HCT116 (cell line): ENCODE results near the gene TIMP1. TPM values are rescaled to one million over a fixed set of nuclear protein-coding genes. Genes with fewer than 3 reads are reported as not detected.

Source experiments
- ATAC-seq: fragments of 200-7000 bp; cut with Tn5 transposase; 2 replicates; pipeline ENCODE4 v1.9.1; 2020; ENCODE audit warnings: mild to moderate bottlenecking, moderate library complexity
- BruUV-seq: library from RNA; stranded (reverse); fragments of 400-500 nt; replicated peaks from 2 replicates; lab custom pipeline; 2021; lab: Mats Ljungman, UMichigan
- CTCF ChIA-PET: fragments of 300-600 bp; sonication (Branson Sonifier 250); formaldehyde crosslinking; loops from one replicate; lab custom pipeline; 2021; ENCODE audit warnings: antibody characterized with exemption; lab: Charles Lee
- POLR2A ChIA-PET: fragments of 300-600, 350-600 bp; sonication (Branson Sonifier 250); formaldehyde crosslinking; loops from one replicate; lab custom pipeline; 2021; ENCODE audit warnings: antibody characterized with exemption; lab: Charles Lee
- RAD21 ChIA-PET, 2 experiments: fragments of 300-600 bp; sonication (Branson Sonifier 250); formaldehyde crosslinking; loops; one replicate each; lab custom pipeline; 2023; ENCODE audit warnings: low total read pairs in 2 of 2; ENCODE audit not compliant: uncharacterized antibody in 2 of 2, unreplicated experiment in 2 of 2, low non-redundant PET in 1 of 2; lab: Charles Lee
- DNase-seq: peaks from one replicate; pipeline ENCODE4 v3.0.0-alpha.2; 2010; ENCODE audit warnings: low read depth, low spot score
- H2AFZ ChIP-seq: fragments of 200-600 bp; shearing (Covaris generic), sonication (generic); 2 replicates; pipeline ENCODE4 v1.6.1; 2017; ENCODE audit warnings: low read depth, mixed run types, mixed read lengths, antibody characterized with exemption, low read length; ENCODE audit not compliant: poor library complexity, severe bottlenecking
- H3K27ac ChIP-seq: 2 replicates; pipeline ENCODE4 v1.5.1; 2012; ENCODE audit warnings: low read depth, low read length
- H3K27me3 ChIP-seq: fragments of 200-600 bp; sonication (generic); 2 replicates; pipeline ENCODE4 v1.6.1; 2016; ENCODE audit warnings: mixed run types, low read length, mixed read lengths; ENCODE audit not compliant: insufficient read depth
- H3K36me3 ChIP-seq, 2 experiments: fragments of 200-500 bp in 1 of 2; fragments of 200-600 bp in 1 of 2; sonication (Bioruptor generic) in 1 of 2; sonication (generic) in 1 of 2; 2 replicates each; pipeline versions ENCODE4 v1.5.1 to v1.6.1; 2014 to 2016; ENCODE audit warnings: low read length in 2 of 2, inconsistent platforms in 1 of 2, mixed read lengths in 1 of 2, mixed run types in 1 of 2; ENCODE audit not compliant: insufficient read depth in 2 of 2, control insufficient read depth in 1 of 2
- H3K4me1 ChIP-seq, 2 experiments: fragments of 200-600 bp in 1 of 2; sonication (generic) in 1 of 2; 2 replicates each; pipeline versions ENCODE4 v1.5.1 to v1.6.1; 2012 to 2017; ENCODE audit warnings: low read length in 2 of 2, inconsistent platforms in 1 of 2, mild to moderate bottlenecking in 1 of 2, mixed read lengths in 1 of 2, mixed run types in 1 of 2, moderate library complexity in 1 of 2; ENCODE audit not compliant: insufficient read depth in 2 of 2, control insufficient read depth in 1 of 2
- H3K4me2 ChIP-seq: fragments of 200-600 bp; sonication (generic); 2 replicates; pipeline ENCODE4 v1.6.1; 2017; ENCODE audit warnings: mixed run types, low read length, mixed read lengths
- H3K4me3 ChIP-seq, 2 experiments: fragments of 200-600 bp in 1 of 2; sonication (generic) in 1 of 2; replicated peaks in 1 of 2; 2 replicates each; pipeline ENCODE4 v1.5.1; 2011 to 2016; ENCODE audit warnings: low read length in 2 of 2, control low read depth in 1 of 2, low read depth in 1 of 2, mild to moderate bottlenecking in 1 of 2, mixed read lengths in 1 of 2, mixed run types in 1 of 2
- H3K79me2 ChIP-seq: fragments of 200-600 bp; sonication (generic); 2 replicates; pipeline ENCODE4 v1.6.1; 2017; ENCODE audit warnings: mild to moderate bottlenecking, mixed run types, low read length, moderate library complexity, mixed read lengths; ENCODE audit not compliant: insufficient read depth
- H3K9ac ChIP-seq: fragments of 200-600 bp; sonication (generic); 2 replicates; pipeline ENCODE4 v1.6.1; 2016; ENCODE audit warnings: low read length, mixed read lengths
- H3K9me2 ChIP-seq: fragments of 200-600 bp; sonication (generic), shearing (Covaris generic); 2 replicates; pipeline ENCODE4 v1.6.1; 2017; ENCODE audit warnings: mixed run types, mild to moderate bottlenecking, moderate library complexity; ENCODE audit not compliant: insufficient read depth
- H3K9me3 ChIP-seq, 2 experiments: fragments of 200-500 bp in 1 of 2; fragments of 200-600 bp in 1 of 2; sonication (Bioruptor generic) in 1 of 2; sonication (generic) in 1 of 2; 2 replicates each; pipeline ENCODE4 v1.6.1; 2014 to 2017; ENCODE audit warnings: low read length in 2 of 2, mixed read lengths in 2 of 2, inconsistent platforms in 1 of 2, low read depth in 1 of 2, mild to moderate bottlenecking in 1 of 2, mixed run types in 1 of 2, moderate library complexity in 1 of 2; ENCODE audit not compliant: control insufficient read depth in 1 of 2, insufficient read depth in 1 of 2
- H4K20me1 ChIP-seq: fragments of 200-600 bp; sonication (generic), shearing (Covaris generic); 2 replicates; pipeline ENCODE4 v1.6.1; 2017; ENCODE audit warnings: mixed run types, mild to moderate bottlenecking, moderate library complexity; ENCODE audit not compliant: insufficient read depth
- CBX3 ChIP-seq: IDR thresholded peaks from 2 replicates; pipeline ENCODE4 v1.6.1; 2012; ENCODE audit warnings: low read depth
- EGR1 ChIP-seq: IDR thresholded peaks from 2 replicates; pipeline ENCODE4 v1.6.1; 2012; ENCODE audit warnings: low read depth
- EZH2phosphoT487 ChIP-seq: fragments of 200-600 bp; IDR thresholded peaks from 2 replicates; pipeline ENCODE4 v1.6.1; 2018; ENCODE audit warnings: antibody characterized with exemption, borderline replicate concordance
- FOSL1 ChIP-seq: IDR thresholded peaks from 2 replicates; pipeline ENCODE4 v1.6.1; 2012; ENCODE audit warnings: low read depth
- JUND ChIP-seq: IDR thresholded peaks from 2 replicates; pipeline ENCODE4 v1.6.1; 2012
- REST ChIP-seq: IDR thresholded peaks from 2 replicates; pipeline ENCODE4 v1.6.1; 2012; ENCODE audit warnings: low read depth
- SIN3A ChIP-seq: IDR thresholded peaks from 2 replicates; pipeline ENCODE4 v1.6.1; 2012; ENCODE audit warnings: low read depth
- SRF ChIP-seq: IDR thresholded peaks from 2 replicates; pipeline ENCODE4 v1.6.1; 2012; ENCODE audit warnings: low read depth
- intact Hi-C: fragments of 100-400 bp; cut with micrococcal nuclease; formaldehyde crosslinking; loops from 2 replicates; pipeline ENCODE4 v1.10.0; 2022
- microRNA-seq: library from miRNA; unstranded; fragments of <30 nt; microRNA quantifications from one replicate; pipeline ENCODE4, GENCODE V29; 2016; ENCODE audit warnings: borderline number of aligned reads
- total RNA-seq: library from RNA; stranded (reverse); gene quantifications from one replicate; pipeline ENCODE4 v1.2.1, GENCODE V29; 2021; ENCODE audit not compliant: unreplicated experiment
- TF ChIP-seq, protein P1 (sequence below): IDR thresholded peaks from 2 replicates; pipeline ENCODE4 v1.6.1; 2012
- TF ChIP-seq, protein P2 (sequence below), 3 experiments: fragments of 200-600 bp in 1 of 3; sonication (generic) in 1 of 3; IDR thresholded peaks in 2 of 3; conservative IDR thresholded peaks in 1 of 3; 2 replicates each; pipeline ENCODE4 v1.5.1; 2012 to 2017; ENCODE audit warnings: low read depth in 2 of 3, low read length in 2 of 3, antibody characterized with exemption in 1 of 3, borderline replicate concordance in 1 of 3, control low read depth in 1 of 3, mild to moderate bottlenecking in 1 of 3, mixed read lengths in 1 of 3, mixed run types in 1 of 3, moderate library complexity in 1 of 3; ENCODE audit not compliant: insufficient read depth in 1 of 3

The TIMP1 gene
- total RNA-seq, 1 experiment from 2014 or later: 225 TPM

DNA sequence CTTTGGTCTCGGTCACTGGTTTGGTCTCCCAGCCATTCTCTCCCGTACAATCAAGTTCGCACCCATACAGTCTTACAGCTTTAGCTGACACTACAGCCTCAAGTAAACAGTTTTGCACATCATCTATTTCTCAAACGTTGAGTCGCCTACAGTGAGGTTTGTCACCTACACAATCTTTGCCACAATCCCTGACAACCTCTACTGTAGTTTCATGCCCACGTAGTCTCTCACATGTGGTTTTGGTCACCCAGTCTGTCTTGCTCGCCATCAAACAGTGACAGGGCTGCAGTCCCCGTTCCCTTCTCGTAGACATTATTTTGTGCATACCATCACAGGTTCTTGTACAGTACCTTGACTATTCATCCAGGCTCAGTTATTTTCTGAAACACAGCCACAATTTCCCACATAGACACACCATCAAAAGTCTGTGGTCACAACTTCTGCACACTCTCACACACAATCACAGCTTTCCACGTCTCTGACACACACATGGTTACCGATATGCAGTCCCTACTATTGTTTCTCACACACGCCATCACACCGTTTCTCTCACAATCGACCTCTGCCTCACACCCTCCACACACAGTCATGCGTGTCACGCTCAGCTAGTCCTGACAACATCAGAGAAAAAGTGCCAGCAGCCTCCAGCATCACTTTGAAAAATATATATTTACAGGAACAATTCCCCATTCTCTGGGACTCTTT, 52.8 kb downstream of the TIMP1 start:
- Histone ChIP-seq H3K27ac (no peak overlapping the region), H3K9me2 (no peaks in the 10 kb centered on the region), H3K79me2 (no peaks in the 10 kb centered on the region)
- TF ChIP-seq SRF (no peak), FOSL1 (no peak), CBX3 (no peak), EGR1 (no peak), REST (no peak), SIN3A (no peak), JUND (no peak), EZH2phosphoT487 (no peak)
- TF ChIP-seq, protein P1, sequence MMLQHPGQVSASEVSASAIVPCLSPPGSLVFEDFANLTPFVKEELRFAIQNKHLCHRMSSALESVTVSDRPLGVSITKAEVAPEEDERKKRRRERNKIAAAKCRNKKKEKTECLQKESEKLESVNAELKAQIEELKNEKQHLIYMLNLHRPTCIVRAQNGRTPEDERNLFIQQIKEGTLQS: no peak
- TF ChIP-seq, protein P2, sequence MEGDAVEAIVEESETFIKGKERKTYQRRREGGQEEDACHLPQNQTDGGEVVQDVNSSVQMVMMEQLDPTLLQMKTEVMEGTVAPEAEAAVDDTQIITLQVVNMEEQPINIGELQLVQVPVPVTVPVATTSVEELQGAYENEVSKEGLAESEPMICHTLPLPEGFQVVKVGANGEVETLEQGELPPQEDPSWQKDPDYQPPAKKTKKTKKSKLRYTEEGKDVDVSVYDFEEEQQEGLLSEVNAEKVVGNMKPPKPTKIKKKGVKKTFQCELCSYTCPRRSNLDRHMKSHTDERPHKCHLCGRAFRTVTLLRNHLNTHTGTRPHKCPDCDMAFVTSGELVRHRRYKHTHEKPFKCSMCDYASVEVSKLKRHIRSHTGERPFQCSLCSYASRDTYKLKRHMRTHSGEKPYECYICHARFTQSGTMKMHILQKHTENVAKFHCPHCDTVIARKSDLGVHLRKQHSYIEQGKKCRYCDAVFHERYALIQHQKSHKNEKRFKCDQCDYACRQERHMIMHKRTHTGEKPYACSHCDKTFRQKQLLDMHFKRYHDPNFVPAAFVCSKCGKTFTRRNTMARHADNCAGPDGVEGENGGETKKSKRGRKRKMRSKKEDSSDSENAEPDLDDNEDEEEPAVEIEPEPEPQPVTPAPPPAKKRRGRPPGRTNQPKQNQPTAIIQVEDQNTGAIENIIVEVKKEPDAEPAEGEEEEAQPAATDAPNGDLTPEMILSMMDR (IDR thresholded peaks at IDR 0.05 in 2 of 3, conservative IDR thresholded peaks at IDR 0.05 in 1 of 3; ENCODE audit: borderline replicate concordance in 1 of 3, insufficient read depth in 1 of 3, low read depth in 2 of 3, low read length in 2 of 3): no peak
- TF ChIP-seq, all 23 proteins: peak for 0
- H3K9me3 ChIP-seq: no peaks in the 10 kb centered on the region
- ChIA-PET RAD21 (no interaction called here), POLR2A (no interaction called here), CTCF (no interaction called here)
- no peak overlapping the region for H2AFZ ChIP-seq
- H3K9ac ChIP-seq: no peak overlapping the region
- no peaks in the 10 kb centered on the region for H4K20me1 ChIP-seq
- no peak for ATAC-seq
- no peaks in the 10 kb centered on the region for H3K27me3 ChIP-seq
- DNase-seq: no peak
- BruUV-seq: no TSS peak
- no peak overlapping the region for H3K4me3 ChIP-seq
- intact Hi-C loops: no loop called here
- H3K36me3 ChIP-seq: peaks cover 2 to 3% of the 10 kb centered on the region in 2 experiments; a peak in 3 of 4 replicates
- H3K4me2 ChIP-seq: no peak overlapping the region
- no peaks in the 10 kb centered on the region for H3K4me1 ChIP-seq

Small RNA genes lying within 50 kb of the gene (microRNA-seq; reads per million reads assigned to microRNA genes)
- not detected for gene MIR4769

Other genes with a start within 250 kb of the TIMP1 start
- gene ZNF157, start 211.9 kb upstream of the TIMP1 start, total RNA-seq: not detected
- 7.4 TPM for gene ZNF41, start 99.2 kb upstream of the TIMP1 start, total RNA-seq
- gene ARAF, start 21.2 kb upstream of the TIMP1 start, total RNA-seq: 35.4 TPM
- 0.86 TPM for gene SYN1, start 37.4 kb downstream of the TIMP1 start, total RNA-seq
- gene CFP, start 47.5 kb downstream of the TIMP1 start, total RNA-seq: 1.3 TPM
- gene ELK1, start 68.1 kb downstream of the TIMP1 start, total RNA-seq: 57.0 TPM
- gene UXT, start 76.7 kb downstream of the TIMP1 start, total RNA-seq: 106 TPM